CD1c-positive myeloid dendritic cell (primary cell): ENCODE data around the gene PPIL4.
"Not testable (repeated sequence)": the region's sequence is repeated elsewhere in the genome, so short reads cannot be mapped to it uniquely, and the experiment has no call there.

ENCODE experiments used
- DNase-seq: peaks from one replicate; pipeline ENCODE4 v3.0.0-alpha.2; 2016; ENCODE audit errors: extremely low spot score

Gene PPIL4

DNA sequence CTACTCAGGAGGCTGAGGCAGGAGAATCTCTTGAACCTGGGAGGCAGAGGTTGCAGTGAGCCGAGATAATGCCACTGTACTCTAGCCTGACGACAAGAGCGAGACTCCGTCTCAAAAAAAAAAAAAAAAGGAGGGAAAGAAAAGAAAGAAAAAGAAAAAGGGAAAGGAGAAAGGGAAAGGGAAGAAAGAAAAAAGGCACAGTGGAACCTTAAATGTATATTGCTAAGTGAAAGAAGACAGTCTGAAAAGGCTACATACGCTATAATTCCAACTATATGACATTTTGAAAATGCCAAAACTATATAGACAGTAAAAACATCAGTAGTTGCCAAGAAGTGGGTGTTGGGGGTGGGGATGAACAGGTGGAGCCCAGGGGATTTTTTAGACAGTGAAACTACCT is 16.2 kb downstream of the PPIL4 start:
- DNase-seq, result no peak

DNA sequence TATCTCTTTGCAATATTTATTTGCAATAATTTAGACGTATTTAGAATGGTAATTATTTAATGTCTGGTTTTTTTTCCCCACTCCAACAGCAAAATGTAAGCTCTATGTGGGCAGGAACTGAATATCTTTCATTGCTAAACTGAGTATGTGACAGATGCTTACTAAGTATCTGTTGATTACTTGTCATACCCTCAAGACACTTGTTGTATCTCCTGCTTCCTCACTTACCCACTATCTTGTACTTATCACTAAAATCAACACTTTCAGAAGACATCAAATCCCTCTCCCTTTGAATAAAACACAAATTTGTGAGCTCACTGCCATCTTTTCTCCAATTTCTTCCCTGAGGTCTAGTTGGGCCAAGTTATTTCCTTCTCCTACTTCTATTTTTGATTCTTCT is 30.3 kb downstream of the PPIL4 start:
- no peak for DNase-seq

DNA sequence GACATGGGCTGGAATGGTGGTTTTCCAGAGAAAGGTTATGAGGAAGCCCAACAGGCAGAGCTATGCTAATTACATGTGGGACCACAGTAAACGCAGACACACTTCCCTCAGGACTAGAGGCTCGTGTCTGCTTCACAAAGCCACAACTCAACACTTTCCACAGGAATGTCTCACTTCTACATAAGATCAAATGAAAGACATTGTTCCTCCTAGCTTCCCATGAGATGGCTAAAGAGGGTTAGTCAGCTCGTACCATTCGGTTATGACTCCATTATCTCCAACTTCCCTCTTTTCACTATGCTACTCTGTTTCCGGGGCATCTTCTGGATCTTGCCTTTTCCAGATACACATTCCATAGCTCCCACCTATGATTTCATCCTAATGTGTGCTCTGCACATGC is 31.9 kb downstream of the PPIL4 start:
- DNase-seq, result peak; percentile 90

DNA sequence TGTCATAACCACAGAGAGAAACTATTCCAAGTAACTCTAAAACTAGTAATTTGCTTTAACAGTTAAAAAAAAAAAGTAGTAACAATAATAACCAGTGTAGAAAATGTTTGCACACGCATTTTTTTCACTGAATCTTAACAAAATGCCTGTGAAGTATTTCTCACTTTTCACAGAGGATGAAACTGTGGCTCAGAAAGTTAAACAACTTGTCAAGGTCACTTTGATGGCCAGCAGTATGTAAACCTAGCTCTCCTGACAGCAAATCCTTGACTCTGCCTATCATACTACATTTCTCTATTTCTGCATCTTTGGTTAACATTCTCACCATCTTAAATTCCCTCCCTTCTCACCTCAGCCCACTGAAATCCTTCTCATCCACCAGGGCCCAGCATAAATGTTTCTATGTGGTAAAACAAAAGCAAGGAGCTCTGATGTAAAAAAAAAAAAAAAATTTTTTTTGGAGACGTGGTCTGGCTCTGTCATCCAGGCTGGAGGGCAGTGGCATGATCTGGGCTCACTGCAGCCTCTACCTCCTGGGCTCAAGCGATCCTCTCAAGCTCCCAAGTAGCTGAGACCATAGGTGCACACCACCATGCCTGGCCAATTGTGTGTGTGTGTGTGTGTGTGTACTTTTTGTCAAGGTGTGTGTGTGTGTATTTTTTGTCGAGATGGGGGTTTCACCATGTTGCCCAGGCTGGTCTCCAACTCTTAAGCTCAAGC is 34.9 kb downstream of the PPIL4 start:
- no peak for DNase-seq

DNA sequence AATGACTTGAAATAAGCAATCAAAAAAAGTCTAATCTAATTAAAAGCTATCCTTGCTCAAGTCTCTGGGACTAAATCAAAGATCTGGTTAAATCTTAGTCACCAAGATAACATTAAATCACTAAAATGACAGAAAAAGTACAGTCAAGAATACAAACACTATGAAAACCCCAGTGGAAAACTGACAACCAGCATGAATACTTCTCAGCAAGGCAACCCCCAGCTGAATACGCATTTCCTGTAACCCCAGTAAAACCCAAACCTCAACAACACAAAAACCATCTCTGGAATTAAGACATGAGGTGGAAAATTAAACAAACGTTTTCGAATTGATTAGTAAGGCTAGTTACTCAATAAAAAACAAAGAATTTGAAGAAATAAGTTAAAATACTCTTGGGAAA is 37.4 kb downstream of the PPIL4 start:
- DNase-seq, result peak; percentile 6

DNA sequence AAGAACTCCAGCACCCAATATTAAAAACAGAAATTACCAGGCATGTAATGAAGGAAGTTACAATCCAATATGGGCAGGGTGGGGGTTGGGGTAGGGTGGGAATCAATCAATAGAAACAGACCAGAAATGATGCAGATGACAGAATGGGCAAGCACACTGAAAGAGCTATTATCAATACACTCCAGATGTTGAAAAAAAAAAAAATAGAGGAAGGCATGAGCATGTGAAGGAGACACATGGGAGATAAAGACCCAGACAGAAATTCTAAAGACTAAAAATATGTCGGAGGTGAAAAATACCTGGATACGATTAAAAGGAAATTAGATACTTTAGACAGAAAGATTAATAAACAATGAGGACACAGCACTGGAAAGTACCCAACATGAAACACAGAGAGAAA is 42.0 kb downstream of the PPIL4 start:
- DNase-seq, result no peak

DNA sequence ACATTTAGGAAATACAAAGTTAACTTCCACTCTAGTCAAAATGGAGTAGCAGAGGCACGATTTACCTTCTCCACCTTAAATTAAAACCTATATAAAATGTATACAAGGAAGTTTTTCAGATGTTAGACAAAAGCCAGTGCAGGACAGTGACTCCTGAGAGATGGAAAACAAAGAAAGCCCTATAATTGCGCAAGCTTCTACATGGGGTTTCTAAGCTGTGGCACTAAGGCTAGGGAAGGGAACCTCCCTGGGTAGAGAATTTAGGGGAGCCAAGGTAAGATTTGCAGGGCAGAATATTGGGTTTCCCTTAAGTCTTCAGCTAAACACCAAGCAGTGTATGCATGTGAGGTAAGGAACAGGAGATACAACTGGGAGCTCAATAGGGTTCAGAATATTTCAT is 42.6 kb downstream of the PPIL4 start:
- no peak for DNase-seq

DNA sequence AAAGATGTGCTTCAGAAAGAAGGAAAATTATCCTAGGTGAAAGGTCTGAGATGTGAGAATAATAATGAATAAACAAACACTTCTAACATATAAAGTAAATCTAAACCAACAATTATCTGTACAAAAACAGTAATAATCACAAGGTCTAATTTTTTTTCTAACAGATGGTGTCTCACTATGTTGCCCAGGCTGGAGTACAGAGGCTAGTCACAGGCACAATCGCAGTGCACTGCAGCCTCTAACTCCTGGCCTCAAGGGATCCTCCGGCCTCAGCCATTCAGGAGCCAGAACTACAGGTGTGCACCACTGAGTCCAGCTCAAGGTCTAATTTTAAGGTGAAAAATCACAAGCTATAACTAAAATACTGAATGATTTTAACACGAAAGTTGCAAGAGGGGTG is 44.1 kb downstream of the PPIL4 start:
- no peak for DNase-seq

DNA sequence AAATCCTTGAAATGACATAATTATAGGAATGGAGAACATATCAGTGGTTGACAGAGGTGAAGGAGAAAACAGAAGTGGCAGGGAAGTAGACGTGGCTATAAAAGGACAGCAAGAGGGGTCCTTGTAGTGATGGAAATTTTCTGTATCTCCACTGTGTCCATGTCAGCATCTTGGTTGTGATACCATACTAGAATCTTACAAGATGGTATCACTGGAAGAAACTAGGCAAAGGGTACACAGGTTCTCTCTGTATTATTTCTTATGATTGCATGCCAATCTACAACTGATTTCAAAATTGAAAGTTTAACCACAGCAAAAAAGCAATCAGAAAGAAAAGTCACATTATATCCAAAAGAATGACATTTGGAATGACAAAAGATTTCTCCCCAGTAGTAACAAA is 44.6 kb downstream of the PPIL4 start:
- no peak for DNase-seq

DNA sequence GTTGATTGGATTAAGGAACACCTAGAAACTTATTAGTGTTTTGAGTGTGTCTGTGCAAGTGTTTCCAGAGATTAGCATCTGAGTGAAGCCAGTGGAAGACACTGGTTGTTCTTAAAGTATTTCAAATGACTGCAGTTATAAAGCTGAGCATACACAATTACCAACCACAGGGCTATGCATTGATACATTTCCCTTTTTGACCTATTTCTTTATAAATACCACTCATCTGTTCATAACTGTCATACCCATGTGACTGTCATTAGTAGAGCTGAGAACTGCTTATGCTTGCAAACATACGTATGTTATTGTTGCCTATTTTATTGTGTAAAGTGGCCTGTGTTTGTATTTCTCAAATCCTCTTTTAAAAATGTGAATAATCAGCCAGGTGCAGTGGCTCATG is 45.7 kb downstream of the PPIL4 start:
- DNase-seq, result no peak

DNA sequence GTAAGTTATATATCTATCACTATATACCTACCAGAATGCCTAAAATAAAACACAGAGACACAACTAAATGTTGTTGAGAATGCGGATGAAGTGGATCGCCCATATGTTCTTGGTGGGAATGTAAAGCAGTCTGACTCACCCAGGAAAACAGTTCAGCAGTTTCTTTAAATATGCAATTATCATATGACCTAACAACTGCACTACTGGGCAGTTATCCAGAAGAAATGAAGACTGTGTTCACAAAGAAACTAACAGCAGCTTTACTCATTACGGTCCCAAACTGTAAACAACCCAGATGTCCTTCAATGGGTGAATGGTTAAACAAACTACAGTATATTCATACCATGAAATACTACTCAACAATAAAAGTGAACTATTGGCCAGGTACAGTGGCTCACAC is 46.8 kb downstream of the PPIL4 start:
- no peak for DNase-seq

DNA sequence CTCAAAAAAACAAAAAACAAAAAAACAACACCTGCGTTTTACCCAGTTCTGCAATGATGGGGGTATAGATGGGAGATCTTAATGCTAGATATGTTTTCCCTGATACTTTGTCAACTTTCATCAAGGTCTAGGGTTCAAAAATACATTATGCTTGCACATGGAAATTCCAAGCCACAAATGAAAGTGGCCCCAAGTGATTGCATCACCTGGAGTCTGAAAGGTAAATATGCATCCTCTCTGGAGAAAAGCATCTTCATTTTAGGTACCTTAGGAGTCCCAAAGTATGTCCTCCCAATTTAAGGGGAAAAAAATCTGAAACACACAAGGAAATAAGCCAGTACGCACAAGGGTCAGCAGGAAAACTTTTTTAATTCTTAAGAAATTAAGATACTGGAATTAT is 48.5 kb downstream of the PPIL4 start:
- no peak for DNase-seq

DNA sequence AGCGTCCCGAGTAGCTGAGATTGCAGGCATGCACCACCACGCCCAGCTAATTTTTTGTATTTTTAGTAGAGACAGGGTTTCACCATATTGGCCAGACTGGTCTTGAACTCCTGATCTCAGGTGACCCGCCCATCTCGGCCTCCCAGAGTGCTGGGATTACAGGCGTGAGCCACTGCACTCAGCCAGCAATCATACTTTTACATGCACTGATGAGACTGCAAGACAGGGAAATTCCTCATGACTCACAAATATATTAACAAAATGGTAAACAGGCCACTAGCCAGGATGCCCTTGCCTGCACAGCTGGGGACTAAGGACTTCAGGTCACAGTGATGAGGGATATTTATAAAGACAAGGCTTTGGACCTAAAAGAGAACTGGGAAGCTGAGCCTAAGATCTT is 49.2 kb downstream of the PPIL4 start:
- not testable (repeated sequence) for DNase-seq

DNA sequence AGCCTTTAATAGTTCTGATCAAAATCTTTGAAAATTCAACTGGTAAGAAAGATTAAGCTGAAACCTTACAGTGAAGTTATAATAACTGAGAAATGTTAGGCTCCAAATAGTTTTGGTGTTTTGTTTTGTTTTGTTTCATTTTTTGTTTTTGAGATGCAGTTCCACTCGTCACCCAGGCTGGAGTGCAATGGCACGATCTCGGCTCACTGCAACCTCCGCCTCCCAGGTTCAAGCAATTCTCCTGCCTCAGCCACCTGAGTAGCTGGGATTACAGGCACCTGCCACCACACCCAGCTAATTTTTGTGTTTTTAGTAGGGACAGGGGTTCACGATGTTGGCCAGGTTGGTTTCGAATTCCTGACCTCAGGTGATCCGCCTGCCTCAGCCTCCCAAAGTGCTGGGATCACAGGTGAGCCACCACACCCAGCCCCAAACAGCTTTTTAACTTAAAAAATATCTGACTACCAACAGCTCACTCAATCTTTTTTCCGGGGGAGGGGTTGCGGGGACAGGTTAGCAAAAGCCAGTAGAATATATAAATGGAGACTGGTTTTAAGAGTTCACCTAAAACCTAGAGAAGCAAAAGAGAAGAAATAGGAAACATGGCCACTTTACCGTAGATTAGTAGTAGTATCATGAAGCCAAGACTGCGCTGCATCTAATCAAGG is 50.4 kb downstream of the PPIL4 start:
- not testable (repeated sequence) for DNase-seq

DNA sequence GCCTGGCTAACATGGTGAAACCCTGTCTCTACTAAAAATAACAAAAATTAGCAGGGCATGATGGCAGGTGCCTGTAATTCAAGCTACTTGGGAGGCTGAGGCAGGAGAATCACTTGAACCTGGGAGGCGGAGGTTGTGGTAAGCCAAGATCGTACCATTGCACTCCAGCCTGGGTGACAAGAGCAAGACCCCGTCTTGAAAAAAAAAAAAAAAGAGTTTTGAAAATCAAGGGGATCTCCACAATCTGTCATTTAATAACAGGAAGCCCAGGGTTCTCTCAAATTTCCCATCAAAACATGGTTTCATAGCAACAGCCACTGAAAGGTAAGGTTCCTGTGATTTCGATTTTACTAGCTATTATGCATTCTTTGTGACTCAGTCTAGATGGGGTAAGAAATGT is 51.0 kb downstream of the PPIL4 start:
- peak; percentile 41 for DNase-seq

DNA sequence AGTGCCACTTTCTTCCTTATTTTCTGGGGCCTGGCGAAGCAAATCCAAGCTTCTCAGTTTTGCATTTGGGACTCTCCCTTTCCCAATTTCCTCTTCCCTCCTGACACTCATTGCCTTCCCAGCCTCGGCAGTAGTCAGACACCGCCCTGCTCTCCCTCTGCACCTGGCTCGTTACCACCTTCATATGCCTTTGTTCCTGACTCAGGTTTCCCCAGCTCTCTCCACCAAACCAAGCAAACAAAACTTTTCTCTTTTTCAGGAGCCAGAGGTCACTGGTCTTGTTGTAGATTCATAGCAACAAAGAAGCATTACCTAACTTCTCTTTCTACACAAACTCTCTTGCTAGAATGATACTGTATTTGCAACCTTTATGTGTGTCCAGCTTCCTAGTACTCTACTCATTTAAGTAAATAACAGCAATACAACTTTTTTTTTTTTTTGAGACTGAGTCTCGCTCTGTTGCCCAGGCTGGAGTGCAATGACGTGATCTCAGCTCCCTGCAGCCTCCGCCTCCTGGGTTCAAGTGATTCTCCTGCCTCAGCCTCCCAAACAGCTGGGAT is 52.0 kb downstream of the PPIL4 start:
- DNase-seq, result no peak

DNA sequence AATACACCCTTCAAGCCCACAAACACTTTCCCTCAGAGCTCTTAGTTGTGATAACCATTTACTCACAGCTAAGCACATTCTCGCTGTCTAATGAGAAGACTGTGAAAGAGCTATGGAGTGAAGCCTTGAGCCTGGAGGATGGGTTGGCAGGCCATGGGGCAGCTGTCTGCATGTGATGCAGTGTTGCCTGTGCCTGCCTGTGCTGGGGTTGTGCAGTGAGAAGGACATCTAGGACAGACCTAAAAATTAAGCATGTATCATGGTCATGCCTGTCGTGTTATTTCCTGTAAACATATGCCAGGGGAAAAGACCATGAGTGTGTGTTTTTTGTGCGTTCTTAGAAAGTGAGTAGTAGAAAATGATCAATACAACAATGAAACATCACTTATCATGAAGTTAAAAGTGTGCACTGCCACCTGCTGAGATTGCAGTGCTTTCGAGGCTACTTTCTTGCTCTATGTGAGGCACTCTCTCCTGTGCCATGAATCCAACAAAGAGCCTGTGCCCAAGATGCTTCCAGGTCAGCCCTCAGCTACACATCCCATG is 53.0 kb downstream of the PPIL4 start:
- DNase-seq, result no peak

DNA sequence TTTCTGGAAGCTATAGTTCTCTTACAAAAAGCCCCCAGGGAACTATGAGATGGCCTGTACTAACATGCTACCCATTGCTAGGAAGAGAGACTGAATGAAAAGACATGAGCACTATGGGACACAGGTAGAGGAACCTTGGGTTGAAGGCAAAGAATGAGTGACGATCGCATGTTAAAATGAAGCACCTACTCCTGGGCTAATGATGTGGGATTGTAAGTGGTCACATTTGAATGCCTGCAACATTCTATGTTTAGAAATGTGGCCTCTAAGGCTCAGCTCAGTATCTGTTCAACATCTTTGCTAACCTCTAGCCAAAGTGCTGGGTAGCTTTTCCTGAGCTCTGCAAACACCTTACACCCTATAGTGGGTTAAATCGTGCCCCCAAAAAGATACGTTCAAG is 55.9 kb downstream of the PPIL4 start:
- no peak for DNase-seq

DNA sequence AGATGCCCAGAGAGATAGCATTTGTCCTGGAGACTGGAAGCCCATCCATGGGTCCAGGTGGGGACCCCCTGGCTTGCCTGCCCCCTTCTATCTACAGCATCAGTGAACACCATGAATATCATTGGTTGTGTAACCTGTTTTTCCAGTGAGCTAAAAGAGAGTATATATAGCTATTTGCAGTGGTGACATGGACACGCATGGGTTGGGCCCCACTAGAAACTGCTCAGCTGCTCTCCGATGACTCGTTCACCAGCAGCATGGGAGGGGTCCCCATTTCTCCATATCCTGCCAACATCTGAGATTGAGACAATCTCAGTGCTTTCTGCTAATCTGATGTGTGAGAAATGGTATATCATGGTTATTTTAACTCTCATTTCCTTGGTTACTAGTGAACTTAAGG is 57.0 kb downstream of the PPIL4 start:
- no peak for DNase-seq

DNA sequence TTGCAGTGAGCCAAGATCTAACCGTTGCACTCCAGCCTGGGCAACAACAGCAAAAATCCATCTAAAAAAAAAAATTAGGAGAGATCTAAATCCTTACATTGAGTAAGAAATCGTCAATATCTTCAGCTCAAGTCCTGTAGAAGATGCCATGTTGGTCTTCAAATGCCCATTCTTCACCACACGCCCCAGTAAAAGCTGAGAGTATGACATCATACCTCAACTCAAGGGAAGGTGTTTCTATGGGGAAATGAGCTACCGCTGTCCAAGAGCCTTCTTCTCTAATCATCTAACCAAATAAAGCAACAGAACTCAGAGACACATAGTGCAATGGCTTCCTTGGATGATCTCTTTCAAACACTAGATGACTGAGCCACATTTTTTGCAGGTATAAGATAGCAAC is 58.5 kb downstream of the PPIL4 start:
- no peak for DNase-seq

DNA sequence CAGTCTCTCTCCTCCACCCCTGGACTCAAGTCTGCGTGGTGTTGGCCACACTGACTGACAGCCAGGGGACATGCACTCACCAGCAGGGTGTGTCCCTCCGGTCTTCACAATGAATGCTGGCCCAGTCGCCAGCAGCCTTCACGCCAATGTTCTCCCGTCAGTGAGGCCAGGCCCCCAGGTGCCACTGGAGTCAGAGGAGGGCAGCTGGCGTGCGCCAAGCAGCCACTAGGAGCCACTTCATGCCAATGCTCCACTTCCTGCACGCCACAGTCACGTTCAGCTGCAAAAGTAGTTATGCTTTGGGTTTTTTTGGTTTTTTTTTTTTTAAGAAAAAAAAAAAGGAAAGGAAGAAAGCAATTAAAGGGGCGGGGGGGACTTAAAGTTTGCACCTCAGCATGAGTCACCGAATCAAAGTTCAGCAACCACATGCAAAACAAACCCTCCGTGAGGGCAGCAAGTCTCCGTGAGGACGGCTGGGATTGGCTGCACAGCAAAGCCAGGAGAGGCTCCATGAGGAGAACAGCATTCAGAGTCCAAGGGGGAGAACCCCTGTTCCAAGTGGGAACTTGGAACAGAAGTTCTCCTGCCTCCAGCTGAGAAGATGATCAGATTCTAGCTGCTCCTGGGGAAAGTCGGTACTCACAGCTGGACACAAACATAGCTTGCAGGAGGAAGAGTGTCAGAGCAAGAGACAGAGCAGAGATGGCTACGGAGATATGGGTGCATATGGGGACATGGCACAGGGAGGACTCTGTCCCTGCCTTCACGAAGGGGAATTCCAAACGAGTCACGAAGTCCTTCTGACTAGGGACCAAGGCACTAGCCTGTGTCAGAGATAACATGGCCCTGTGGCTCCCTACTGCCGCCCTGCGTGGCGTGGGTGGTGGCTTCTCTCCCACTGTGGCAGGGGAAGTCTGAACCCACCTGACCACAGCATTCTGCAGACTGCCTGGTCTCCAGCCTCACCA is 60.8 kb downstream of the PPIL4 start, which contains the start of gene ZC3H12D:
TSS of gene ZC3H12D (minus strand) at position 282 of the 968 bp plus-strand sequence. CDS start 10,471 bp downstream, outside the sequence.
- DNase-seq, result peak; percentile 67
